ENCODE results near the gene CRLF3. TPM values are rescaled to one million over a fixed set of nuclear protein-coding genes. Genes with fewer than 3 reads are reported as not detected.
"Not testable (repeated sequence)": the region's sequence is repeated elsewhere in the genome, so short reads cannot be mapped to it uniquely, and the experiment has no call there.

Gene CRLF3
- total RNA-seq, 4 donors from 2014 or later, result 8.2 to 11.6 (median 9.9) TPM

DNA sequence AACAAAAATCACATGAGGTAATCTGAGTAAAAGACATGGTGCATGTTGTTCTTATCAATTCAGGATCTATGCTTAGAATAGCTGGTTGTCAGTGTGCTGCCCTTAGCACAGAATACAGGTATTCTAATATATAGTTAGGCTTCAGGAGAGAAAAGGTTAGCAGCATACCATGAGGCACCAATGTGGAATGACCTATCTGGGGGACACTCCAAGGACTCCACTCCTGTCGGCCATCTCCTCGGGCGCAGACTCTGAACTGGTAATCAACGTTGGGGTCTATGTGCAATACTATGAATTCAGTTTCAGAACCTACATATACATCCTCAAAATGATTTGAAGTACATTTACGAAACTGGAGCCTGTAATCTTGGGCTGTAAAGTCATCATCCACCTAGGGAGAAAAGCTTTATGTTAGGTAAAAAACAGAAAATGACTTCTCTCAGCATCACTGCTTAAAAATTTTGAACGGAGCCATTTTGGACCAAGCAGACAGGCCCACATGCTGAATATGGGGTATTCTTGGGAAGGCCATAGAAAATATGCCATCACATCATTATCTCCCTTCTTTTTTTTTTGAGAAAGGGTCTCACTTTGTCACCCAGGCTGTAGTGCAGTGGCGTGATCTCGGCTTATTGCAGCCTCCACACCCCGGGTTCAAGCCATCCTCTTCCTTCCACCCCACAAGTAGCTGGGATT is 31.1 kb downstream of the CRLF3 start:
- 90% methylated on average over 9 of the region's 9 CpGs for WGBS
- no peaks in the 10 kb centered on the region for H3K4me1 ChIP-seq
- DNase-seq (ENCODE audit: extremely low spot score), result no peak
- H3K27ac ChIP-seq (replicated peaks in 1 of 4), result no peak overlapping the region
- peaks cover 25 to 88% (median 73%) of the 10 kb centered on the region in 4 donors for H3K36me3 ChIP-seq
- intact Hi-C loops (cut with DNase I), result no loop called here
- no peaks in the 10 kb centered on the region for H3K27me3 ChIP-seq
- H3K4me3 ChIP-seq, result no peak overlapping the region
- TF ChIP-seq, protein P1, sequence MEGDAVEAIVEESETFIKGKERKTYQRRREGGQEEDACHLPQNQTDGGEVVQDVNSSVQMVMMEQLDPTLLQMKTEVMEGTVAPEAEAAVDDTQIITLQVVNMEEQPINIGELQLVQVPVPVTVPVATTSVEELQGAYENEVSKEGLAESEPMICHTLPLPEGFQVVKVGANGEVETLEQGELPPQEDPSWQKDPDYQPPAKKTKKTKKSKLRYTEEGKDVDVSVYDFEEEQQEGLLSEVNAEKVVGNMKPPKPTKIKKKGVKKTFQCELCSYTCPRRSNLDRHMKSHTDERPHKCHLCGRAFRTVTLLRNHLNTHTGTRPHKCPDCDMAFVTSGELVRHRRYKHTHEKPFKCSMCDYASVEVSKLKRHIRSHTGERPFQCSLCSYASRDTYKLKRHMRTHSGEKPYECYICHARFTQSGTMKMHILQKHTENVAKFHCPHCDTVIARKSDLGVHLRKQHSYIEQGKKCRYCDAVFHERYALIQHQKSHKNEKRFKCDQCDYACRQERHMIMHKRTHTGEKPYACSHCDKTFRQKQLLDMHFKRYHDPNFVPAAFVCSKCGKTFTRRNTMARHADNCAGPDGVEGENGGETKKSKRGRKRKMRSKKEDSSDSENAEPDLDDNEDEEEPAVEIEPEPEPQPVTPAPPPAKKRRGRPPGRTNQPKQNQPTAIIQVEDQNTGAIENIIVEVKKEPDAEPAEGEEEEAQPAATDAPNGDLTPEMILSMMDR (IDR thresholded peaks at IDR 0.05), result no peak
- TF ChIP-seq POLR2AphosphoS5 (IDR thresholded peaks at IDR 0.05) (no peak), EP300 (IDR thresholded peaks at IDR 0.05) (no peak), POLR2A (IDR thresholded peaks at IDR 0.05; ENCODE audit: low read depth) (no peak)
- no peaks in the 10 kb centered on the region for H3K9me3 ChIP-seq

DNA sequence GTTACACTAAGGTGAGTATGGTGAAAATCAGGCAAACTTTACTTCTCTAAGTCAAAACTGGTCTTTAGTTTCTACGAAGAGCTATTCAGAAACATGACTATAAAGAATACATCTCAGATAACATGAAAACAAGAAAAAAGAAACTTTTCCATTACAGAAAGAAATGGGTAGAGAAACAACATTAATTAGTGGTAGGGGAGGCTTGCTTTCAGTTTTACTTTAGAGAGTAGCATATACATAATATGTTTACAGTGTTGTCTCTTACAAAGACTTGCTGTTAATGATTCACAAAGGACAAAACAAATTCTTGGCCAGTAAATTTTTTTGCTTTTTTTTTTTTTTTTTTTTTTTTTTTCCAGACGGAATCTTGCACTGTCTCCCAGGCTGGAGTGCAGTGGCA is 34.2 kb downstream of the CRLF3 start:
- peaks cover 23 to 91% (median 70%) of the 10 kb centered on the region in 4 donors for H3K36me3 ChIP-seq
- H3K27ac ChIP-seq (replicated peaks in 1 of 4), result peak overlapping the region in 2 of 4 donors; percentile 17 to 18
- 78% methylated on average over 2 of the region's 2 CpGs for WGBS

DNA sequence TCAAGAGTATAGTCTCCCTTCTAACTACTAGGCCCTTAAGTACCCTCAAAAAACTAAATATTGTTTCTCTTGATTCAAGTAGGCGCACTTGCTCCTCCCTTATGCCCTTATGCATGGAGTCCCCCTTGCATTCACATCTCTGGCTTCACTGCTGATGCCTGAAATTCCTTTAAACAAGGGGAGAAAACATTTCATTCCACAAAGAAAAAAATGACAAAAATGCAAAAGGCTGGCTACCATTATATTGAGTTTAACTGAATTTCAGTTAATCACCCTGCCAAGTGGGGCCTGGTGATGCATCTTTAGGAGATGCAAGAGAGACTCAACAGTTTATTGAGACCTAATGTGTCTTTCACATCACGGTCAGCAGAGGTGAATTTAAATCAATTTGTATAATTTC is 35.6 kb downstream of the CRLF3 start:
- DNase-seq (ENCODE audit: extremely low spot score), result no peak
- H3K27me3 ChIP-seq, result no peaks in the 10 kb centered on the region
- peaks cover 23 to 91% (median 70%) of the 10 kb centered on the region in 4 donors for H3K36me3 ChIP-seq
- H3K4me1 ChIP-seq, result peaks cover 0 to 11% (median 8%) of the 10 kb centered on the region in 4 donors
- TF ChIP-seq POLR2A (IDR thresholded peaks at IDR 0.05; ENCODE audit: low read depth) (no peak), POLR2AphosphoS5 (IDR thresholded peaks at IDR 0.05) (no peak), EP300 (IDR thresholded peaks at IDR 0.05) (no peak)
- TF ChIP-seq, protein P1 (IDR thresholded peaks at IDR 0.05), result no peak
- 98% methylated on average over 2 of the region's 2 CpGs for WGBS
- peak overlapping the region in 2 of 4 donors; percentile 16 to 30 for H3K27ac ChIP-seq (replicated peaks in 1 of 4)
- intact Hi-C loops (cut with DNase I), result no loop called here
- H3K9me3 ChIP-seq, result no peaks in the 10 kb centered on the region
- no peak overlapping the region for H3K4me3 ChIP-seq

More for the DNA sequence above, 34.2 kb downstream of the CRLF3 start:
- DNase-seq (ENCODE audit: extremely low spot score), result no peak
- Histone ChIP-seq H3K4me1 (peaks cover 0 to 11% (median 8%) of the 10 kb centered on the region in 4 donors), H3K9me3 (no peaks in the 10 kb centered on the region), H3K27me3 (no peaks in the 10 kb centered on the region), H3K4me3 (no peak overlapping the region)
- TF ChIP-seq POLR2AphosphoS5 (IDR thresholded peaks at IDR 0.05), result no peak
- intact Hi-C loops (cut with DNase I), result no loop called here

DNA sequence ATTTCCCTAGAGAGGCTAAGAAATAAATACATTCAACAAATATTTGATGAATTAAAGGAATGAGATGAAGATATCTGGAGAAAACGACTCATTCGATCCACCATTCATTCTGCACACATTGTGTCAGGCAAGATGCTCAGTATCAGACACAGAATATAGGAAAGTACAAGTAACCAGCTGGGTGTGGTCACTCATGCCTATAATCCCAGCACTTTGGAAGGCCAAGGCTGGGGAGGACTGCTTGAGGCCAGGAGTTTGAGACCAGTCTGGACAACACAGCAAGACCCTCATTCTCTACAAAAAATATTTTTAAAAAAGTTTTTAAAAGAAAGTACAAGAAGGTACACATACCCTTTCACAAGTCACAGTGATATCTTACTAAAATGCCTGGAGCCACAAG is 42.3 kb downstream of the CRLF3 start:
- Histone ChIP-seq H3K4me1 (peaks cover 0 to 11% (median 4%) of the 10 kb centered on the region in 4 donors), H3K4me3 (no peak overlapping the region), H3K27ac (replicated peaks in 1 of 4) (no peak overlapping the region), H3K9me3 (no peaks in the 10 kb centered on the region), H3K27me3 (no peaks in the 10 kb centered on the region), H3K36me3 (peaks cover 13 to 59% (median 47%) of the 10 kb centered on the region in 4 donors)
- intact Hi-C loops (cut with DNase I), result no loop called here
- DNase-seq (ENCODE audit: extremely low spot score), result no peak
- TF ChIP-seq, protein P1 (IDR thresholded peaks at IDR 0.05), result no peak
- TF ChIP-seq POLR2AphosphoS5 (IDR thresholded peaks at IDR 0.05), result no peak
- no peak for TF ChIP-seq EP300 (IDR thresholded peaks at IDR 0.05)
- no peak for TF ChIP-seq POLR2A (IDR thresholded peaks at IDR 0.05; ENCODE audit: low read depth)
- WGBS, result 77% methylated on average over 2 of the region's 2 CpGs

DNA sequence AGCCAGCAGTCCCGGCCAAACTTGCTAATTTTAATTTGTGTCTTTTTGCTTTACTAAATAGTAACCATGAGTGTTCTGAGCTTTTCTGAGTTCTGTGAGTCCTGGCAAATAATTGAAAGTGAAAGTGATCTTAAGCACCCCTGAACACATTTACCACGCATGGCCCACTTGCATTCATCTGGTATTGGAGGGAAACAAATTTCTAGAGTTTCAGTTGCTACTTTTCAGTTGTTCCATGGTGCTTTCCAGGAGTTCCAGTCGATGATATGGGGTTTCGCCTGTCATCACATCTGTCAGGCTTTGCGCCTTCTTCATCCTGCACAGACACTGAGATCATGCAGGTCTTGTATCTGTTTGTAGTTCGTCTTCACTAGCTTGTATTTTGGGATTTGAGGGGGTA is 44.1 kb downstream of the CRLF3 start:
- no peaks in the 10 kb centered on the region for H3K9me3 ChIP-seq
- WGBS, result 96% methylated on average over 6 of the region's 6 CpGs
- no peak overlapping the region for H3K27ac ChIP-seq (replicated peaks in 1 of 4)
- DNase-seq (ENCODE audit: extremely low spot score), result no peak
- H3K36me3 ChIP-seq, result peaks cover 11 to 54% (median 45%) of the 10 kb centered on the region in 4 donors
- H3K4me3 ChIP-seq, result no peak overlapping the region
- TF ChIP-seq POLR2AphosphoS5 (IDR thresholded peaks at IDR 0.05) (no peak), EP300 (IDR thresholded peaks at IDR 0.05) (no peak), POLR2A (IDR thresholded peaks at IDR 0.05; ENCODE audit: low read depth) (no peak)
- TF ChIP-seq, protein P1 (IDR thresholded peaks at IDR 0.05), result no peak
- H3K4me1 ChIP-seq, result no peaks in the 10 kb centered on the region
- intact Hi-C loops (cut with DNase I), result no loop called here
- H3K27me3 ChIP-seq, result no peaks in the 10 kb centered on the region

DNA sequence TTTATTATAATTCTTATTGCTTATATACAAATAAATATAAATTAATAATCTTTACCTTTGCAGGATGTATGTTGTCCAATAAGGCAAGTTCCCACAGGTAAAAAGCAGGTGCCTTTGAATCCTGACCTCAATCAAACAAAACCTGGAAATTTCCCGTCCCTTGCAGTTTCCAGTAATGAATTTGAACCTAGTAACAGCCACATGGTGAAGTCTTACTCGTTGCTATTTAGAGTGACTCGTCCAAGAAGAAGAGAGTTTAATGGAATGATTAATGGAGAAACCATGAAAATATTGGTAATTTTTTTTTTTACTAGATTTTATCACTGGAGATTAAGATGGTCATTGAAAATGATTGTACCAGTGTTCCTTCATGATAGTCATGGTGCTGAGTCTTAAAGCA is 55.7 kb downstream of the CRLF3 start:
- peaks cover 13 to 76% (median 46%) of the 10 kb centered on the region in 4 donors for H3K36me3 ChIP-seq
- 61% methylated on average over 3 of the region's 3 CpGs for WGBS
- H3K9me3 ChIP-seq; H3K27ac ChIP-seq (replicated peaks in 1 of 4); H3K27me3 ChIP-seq; H3K4me3 ChIP-seq; H3K4me1 ChIP-seq; DNase-seq (ENCODE audit: extremely low spot score); intact Hi-C loops (cut with DNase I): not testable (repeated sequence)

DNA sequence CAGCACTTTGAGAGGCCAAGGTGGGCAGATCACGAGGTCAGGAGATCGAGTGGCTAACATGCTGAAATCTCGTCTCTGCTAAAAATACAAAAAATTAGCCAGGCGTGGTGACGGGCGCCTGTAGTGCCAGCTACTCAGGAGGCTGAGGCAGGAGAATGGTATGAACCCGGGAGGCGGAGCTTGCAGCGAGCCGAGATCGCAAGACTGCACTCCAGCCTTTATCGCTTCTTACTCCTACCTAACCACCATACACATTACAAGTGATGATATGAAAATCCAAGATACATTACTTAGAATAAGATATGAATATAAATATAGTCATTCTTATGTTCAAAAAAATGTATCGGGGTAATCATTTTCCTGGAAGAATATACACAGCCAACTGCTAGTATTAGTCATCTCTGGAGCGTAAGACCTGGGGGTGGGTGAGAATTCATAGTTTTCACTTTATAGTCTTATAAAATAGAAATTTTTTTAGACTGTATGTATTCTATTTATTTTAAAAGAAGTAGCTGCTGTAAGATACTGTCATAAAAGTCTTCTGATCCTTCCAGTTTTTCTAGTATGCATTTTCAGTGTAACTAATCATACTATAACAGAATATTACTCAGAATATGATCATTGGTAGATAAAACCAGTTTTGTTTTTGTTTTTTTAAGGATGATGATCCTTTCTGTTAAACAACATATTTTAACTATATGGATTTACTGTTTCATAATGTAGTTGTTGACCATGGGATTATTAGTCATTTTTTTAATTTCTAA is 56.7 kb downstream of the CRLF3 start:
- WGBS, result 95% methylated on average over 14 of the region's 14 CpGs
- H3K36me3 ChIP-seq, result peaks cover 13 to 85% (median 44%) of the 10 kb centered on the region in 4 donors
- H3K27ac ChIP-seq (replicated peaks in 1 of 4); H3K4me1 ChIP-seq; intact Hi-C loops (cut with DNase I); H3K4me3 ChIP-seq; H3K9me3 ChIP-seq; DNase-seq (ENCODE audit: extremely low spot score); H3K27me3 ChIP-seq: not testable (repeated sequence)
